HT1080 (cell line): ENCODE measurements around the gene TCP11L1. TPM values are rescaled to one million over a fixed set of nuclear protein-coding genes. Genes with fewer than 3 reads are reported as not detected.
A peak's percentile ranks its signal among the peaks of the same experiment; 100 is the strongest.
"Not testable (repeated sequence)": the region's sequence is repeated elsewhere in the genome, so short reads cannot be mapped to it uniquely, and the experiment has no call there.

ENCODE experiments used
- DNase-seq: peaks from one replicate; pipeline ENCODE4 v3.0.0-alpha.2; 2015; ENCODE audit warnings: low read depth
- small RNA-seq: library from RNA; depleted of rRNA; stranded (forward); fragments of <200 nt; gene quantifications from one replicate; pipeline ENCODE3, GENCODE V24; 2014
- total RNA-seq: library from RNA; depleted of rRNA; stranded (reverse); fragments of >200 nt; shearing (Covaris generic); gene quantifications from 2 replicates; pipeline ENCODE4 v1.2.3, GENCODE V29; 2014; rRNA removed

The TCP11L1 gene
- total RNA-seq, 1 experiment from 2014 or later, result 16.4 TPM

GRCh38 chr11:33065445-33066178, 26.2 kb downstream of the TCP11L1 start:
- peak; percentile 69 for DNase-seq

- no peak for DNase-seq
Measured at GRCh38 chr11:33067294-33067693, 27.9 kb downstream of the TCP11L1 start.

GRCh38 chr11:33068611-33069340, 29.4 kb downstream of the TCP11L1 start:
- DNase-seq, result no peak

GRCh38 chr11:33072465-33072864, 33.1 kb downstream of the TCP11L1 start:
- DNase-seq, result no peak

GRCh38 chr11:33083918-33084317, 44.5 kb downstream of the TCP11L1 start:
- no peak for DNase-seq

- no peak for DNase-seq
Measured at GRCh38 chr11:33086017-33086416, 46.6 kb downstream of the TCP11L1 start.

- DNase-seq, result peak; percentile 16
Measured at GRCh38 chr11:33089776-33090175, 50.4 kb downstream of the TCP11L1 start.

GRCh38 chr11:33094157-33094556, 54.8 kb downstream of the TCP11L1 start:
- DNase-seq, result no peak

- DNase-seq, result no peak
Measured at GRCh38 chr11:33103836-33104235, 64.5 kb downstream of the TCP11L1 start.

- DNase-seq, result no peak
Measured at GRCh38 chr11:33109294-33109895, 70.0 kb downstream of the TCP11L1 start.

GRCh38 chr11:33110083-33110482, 70.7 kb downstream of the TCP11L1 start:
- DNase-seq, result no peak

- peak; percentile 38 for DNase-seq
Measured at GRCh38 chr11:33116535-33116934, 77.2 kb downstream of the TCP11L1 start.

GRCh38 chr11:33122696-33123095, 83.3 kb downstream of the TCP11L1 start:
- not testable (repeated sequence) for DNase-seq

Small RNA genes lying within 50 kb of the gene (small RNA-seq; reads per million reads assigned to genes)
- not detected for gene RF00019

Other genes starting within 250 kb of the TCP11L1 start
- gene CCDC73, start 244.9 kb upstream of the TCP11L1 start, total RNA-seq, result 0.03 TPM in 1 of 2 replicates, not detected in the other
- gene PRRG4, start 209.6 kb upstream of the TCP11L1 start, total RNA-seq, result 0.33 and 0.35 TPM in 2 replicates
- gene QSER1, start 146.8 kb upstream of the TCP11L1 start, total RNA-seq, result 19.3 and 24.7 TPM in 2 replicates
- gene DEPDC7, start 23.7 kb upstream of the TCP11L1 start, total RNA-seq, result 1.6 and 2.6 TPM in 2 replicates
- 33.7 and 43.1 TPM in 2 replicates for gene CSTF3, start 121.9 kb downstream of the TCP11L1 start, total RNA-seq
- 19.4 and 23.1 TPM in 2 replicates for gene HIPK3, start 217.8 kb downstream of the TCP11L1 start, total RNA-seq